Activated CD8-positive, alpha-beta T cell treated with anti-CD3 and anti-CD28 coated beads for 36 hours (primary cell): Measurements from ENCODE around the gene AMOT. TPM values are rescaled to one million over a fixed set of nuclear protein-coding genes. Genes with fewer than 3 reads are reported as not detected.

ENCODE experiments used
- ATAC-seq: fragments of 200-7000 bp; cut with Tn5 transposase; one replicate; pipeline ENCODE4 v1.10.0; 2021; ENCODE audit warnings: mild to moderate bottlenecking, moderate library complexity
- CTCF ChIA-PET: fragments of 350-600 bp; sonication (Branson Sonifier 250); formaldehyde crosslinking; loops from one replicate; lab custom pipeline; 2021; ENCODE audit warnings: antibody characterized with exemption; lab: Charles Lee
- POLR2A ChIA-PET: fragments of 350-600 bp; sonication (Branson Sonifier 250); formaldehyde crosslinking; loops from one replicate; lab custom pipeline; 2021; ENCODE audit warnings: antibody characterized with exemption; lab: Charles Lee
- DNase-seq: peaks from one replicate; pipeline ENCODE4 v3.0.0-alpha.2; 2020
- H3K27ac Mint-ChIP-seq: one replicate; pipeline ENCODE4 v1.8.0; 2021; ENCODE audit warnings: mild to moderate bottlenecking, mixed read lengths
- H3K27me3 Mint-ChIP-seq: one replicate; pipeline ENCODE4 v1.8.0; 2021; ENCODE audit warnings: mixed read lengths
- H3K36me3 Mint-ChIP-seq: one replicate; pipeline ENCODE4 v1.8.0; 2021; ENCODE audit warnings: low read depth, mixed read lengths
- H3K4me1 Mint-ChIP-seq: one replicate; pipeline ENCODE4 v1.8.0; 2021; ENCODE audit warnings: low read depth, mixed read lengths
- H3K4me3 Mint-ChIP-seq: one replicate; pipeline ENCODE4 v1.8.0; 2021; ENCODE audit warnings: mild to moderate bottlenecking, moderate library complexity, mixed read lengths
- H3K9me3 Mint-ChIP-seq: one replicate; pipeline ENCODE4 v1.8.0; 2021; ENCODE audit warnings: mixed read lengths
- CTCF ChIP-seq: fragments of 200-600 bp; IDR thresholded peaks from one replicate; pipeline ENCODE4 v1.8.0; 2022; ENCODE audit warnings: antibody characterized with exemption, mild to moderate bottlenecking
- intact Hi-C: fragments of 100-400 bp; cut with micrococcal nuclease; formaldehyde crosslinking; loops from one replicate; pipeline ENCODE4 v1.10.0; 2022
- total RNA-seq, 2 experiments: library from RNA; stranded (reverse); gene quantifications; one replicate each; pipeline ENCODE4 v1.2.3, GENCODE V29; 2021

AMOT gene
- total RNA-seq, 2 experiments from 2014 or later = 1.1 to 1.8 TPM

GRCh38 chrX:112818114-112819007 lies 22.3 kb downstream of the AMOT start:
- intact Hi-C loops = no loop called here
- Mint-ChIP-seq H3K36me3 (no peaks in the 10 kb centered on the region), H3K9me3 (no peaks in the 10 kb centered on the region), H3K27me3 (no peaks in the 10 kb centered on the region), H3K27ac (no peak overlapping the region), H3K4me3 (no peak overlapping the region), H3K4me1 (peaks cover 12% of the 10 kb centered on the region)
- TF ChIP-seq CTCF = no peak
- POLR2A ChIA-PET = no interaction called here
- no peak for DNase-seq
- no peak for ATAC-seq
- CTCF ChIA-PET = no interaction called here

GRCh38 chrX:112816908-112817307 lies 23.7 kb downstream of the AMOT start:
- POLR2A ChIA-PET = no interaction called here
- Mint-ChIP-seq H3K27ac (no peak overlapping the region), H3K4me3 (no peak overlapping the region), H3K9me3 (no peaks in the 10 kb centered on the region), H3K4me1 (peaks cover 12% of the 10 kb centered on the region), H3K27me3 (no peaks in the 10 kb centered on the region), H3K36me3 (no peaks in the 10 kb centered on the region)
- intact Hi-C loops = no loop called here
- TF ChIP-seq CTCF = no peak
- ATAC-seq (no peak), DNase-seq (no peak)
- CTCF ChIA-PET = no interaction called here

- H3K4me3 Mint-ChIP-seq = no peak overlapping the region
- no peaks in the 10 kb centered on the region for H3K36me3 Mint-ChIP-seq
- POLR2A ChIA-PET = no interaction called here
Observed at GRCh38 chrX:112814496-112814895, 26.1 kb downstream of the AMOT start.

GRCh38 chrX:112812741-112813140 lies 27.9 kb downstream of the AMOT start:
- Mint-ChIP-seq H3K4me1 (no peaks in the 10 kb centered on the region), H3K9me3 (no peaks in the 10 kb centered on the region), H3K27me3 (no peaks in the 10 kb centered on the region), H3K4me3 (no peak overlapping the region), H3K27ac (no peak overlapping the region), H3K36me3 (no peaks in the 10 kb centered on the region)
- ChIA-PET CTCF (no interaction called here), POLR2A (no interaction called here)
- DNase-seq (no peak), ATAC-seq (no peak)
- intact Hi-C loops = no loop called here
- TF ChIP-seq CTCF = no peak

More at GRCh38 chrX:112814496-112814895, 26.1 kb downstream of the AMOT start:
- CTCF ChIA-PET = no interaction called here
- no peak for ATAC-seq
- no peaks in the 10 kb centered on the region for H3K9me3 Mint-ChIP-seq
- H3K4me1 Mint-ChIP-seq = no peaks in the 10 kb centered on the region
- no peaks in the 10 kb centered on the region for H3K27me3 Mint-ChIP-seq
- H3K27ac Mint-ChIP-seq = no peak overlapping the region
- intact Hi-C loops = no loop called here
- no peak for TF ChIP-seq CTCF
- DNase-seq = no peak

GRCh38 chrX:112808651-112809195 lies 31.9 kb downstream of the AMOT start:
- ChIA-PET CTCF (no interaction called here), POLR2A (no interaction called here)
- Mint-ChIP-seq H3K27ac (no peak overlapping the region), H3K27me3 (no peaks in the 10 kb centered on the region), H3K4me1 (no peaks in the 10 kb centered on the region), H3K4me3 (no peak overlapping the region), H3K9me3 (no peaks in the 10 kb centered on the region), H3K36me3 (no peaks in the 10 kb centered on the region)
- TF ChIP-seq CTCF = no peak
- DNase-seq (no peak), ATAC-seq (no peak)
- intact Hi-C loops = no loop called here
